Lower leg skin (tissue), 4 donors: ENCODE data around the gene SEMA6A. TPM values are rescaled to one million over a fixed set of nuclear protein-coding genes. Genes with fewer than 3 reads are reported as not detected.

Experiments used
- DNase-seq, 2 donors: peaks; one replicate each; pipeline ENCODE4 v3.0.0-alpha.2; 2019; ENCODE audit warnings: low spot score in 2 of 2
- H3K4me3 ChIP-seq: fragments of 200-600 bp; sonication (generic); 2 replicates; pipeline ENCODE4 v1.5.1; 2017; ENCODE audit warnings: mild to moderate bottlenecking, low read depth; ENCODE audit not compliant: poor library complexity, severe bottlenecking
- CTCF ChIP-seq, 3 donors: fragments of 450-650 bp; IDR thresholded peaks; one replicate each; pipeline ENCODE4 v1.5.1; 2016; ENCODE audit warnings: antibody characterized with exemption in 3 of 3, mild to moderate bottlenecking in 3 of 3, moderate library complexity in 2 of 3
- POLR2A ChIP-seq, 2 donors: fragments of 450-650 bp; IDR thresholded peaks; one replicate each; pipeline ENCODE4 v1.6.1; 2016 to 2017; ENCODE audit warnings: antibody characterized with exemption in 2 of 2, mild to moderate bottlenecking in 1 of 2, moderate library complexity in 1 of 2
- WGBS, 2 donors: methylation state at CpG; one replicate each; pipeline ENCODE4 v1.1.5; 2018; 5-methylcytosine and 5-hydroxymethylcytosine counted together
- intact Hi-C: fragments of 100-400 bp; cut with DNase I; formaldehyde crosslinking; loops from one replicate; pipeline ENCODE4 v1.15.0; 2023; ENCODE audit warnings: low total_unique reads
- total RNA-seq, 4 donors: library from RNA; depleted of rRNA; stranded (reverse); fragments of >200 nt; gene quantifications; one replicate each; pipeline ENCODE4 v1.1.0, GENCODE V29; 2016

Gene SEMA6A
- total RNA-seq, 4 donors from 2014 or later = 7.0 to 21.8 (median 10.1) TPM

- no peak overlapping the region for H3K4me3 ChIP-seq
- intact Hi-C loops = no loop called here
- WGBS, 2 donors = 44 to 48% methylated on average over 3 of the region's 3 CpGs
- TF ChIP-seq CTCF (IDR thresholded peaks at IDR 0.05) (no peak), POLR2A (IDR thresholded peaks at IDR 0.05) (no peak)
- no peak for DNase-seq
These were observed 31.1 kb downstream of the SEMA6A start for GRCh38 chr5:116543501-116543900.

DNA sequence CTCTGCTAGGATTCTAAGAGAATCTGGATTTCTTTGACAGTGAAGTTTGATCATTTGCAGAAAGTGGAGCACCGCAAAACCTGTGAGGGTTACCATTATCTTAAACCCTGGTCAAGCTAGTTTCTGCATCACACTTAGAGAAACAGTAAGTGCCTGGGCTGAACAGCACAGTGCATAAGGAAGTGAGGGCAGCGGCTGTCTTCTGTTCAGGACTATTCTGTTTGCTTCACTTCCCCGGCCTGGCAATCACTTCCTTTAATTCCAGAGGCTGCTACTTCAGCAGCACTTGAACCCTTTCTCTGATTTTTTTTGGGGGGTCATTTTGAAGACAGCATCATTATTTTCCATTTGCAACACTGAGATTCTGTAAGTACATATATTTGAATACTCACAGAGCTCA, 32.0 kb downstream of the SEMA6A start:
- 77 to 78% methylated on average over 3 of the region's 3 CpGs for WGBS, 2 donors
- no peak overlapping the region for H3K4me3 ChIP-seq
- intact Hi-C loops = no loop called here
- no peak for DNase-seq
- TF ChIP-seq POLR2A (IDR thresholded peaks at IDR 0.05) = no peak
- no peak for TF ChIP-seq CTCF (IDR thresholded peaks at IDR 0.05)

GRCh38 chr5:116539222-116539621, 35.4 kb downstream of the SEMA6A start:
- intact Hi-C loops = no loop called here
- 77 to 87% methylated on average over 3 of the region's 3 CpGs for WGBS, 2 donors
- no peak overlapping the region for H3K4me3 ChIP-seq
- DNase-seq = no peak
- TF ChIP-seq POLR2A (IDR thresholded peaks at IDR 0.05) = no peak
- no peak for TF ChIP-seq CTCF (IDR thresholded peaks at IDR 0.05)

DNA sequence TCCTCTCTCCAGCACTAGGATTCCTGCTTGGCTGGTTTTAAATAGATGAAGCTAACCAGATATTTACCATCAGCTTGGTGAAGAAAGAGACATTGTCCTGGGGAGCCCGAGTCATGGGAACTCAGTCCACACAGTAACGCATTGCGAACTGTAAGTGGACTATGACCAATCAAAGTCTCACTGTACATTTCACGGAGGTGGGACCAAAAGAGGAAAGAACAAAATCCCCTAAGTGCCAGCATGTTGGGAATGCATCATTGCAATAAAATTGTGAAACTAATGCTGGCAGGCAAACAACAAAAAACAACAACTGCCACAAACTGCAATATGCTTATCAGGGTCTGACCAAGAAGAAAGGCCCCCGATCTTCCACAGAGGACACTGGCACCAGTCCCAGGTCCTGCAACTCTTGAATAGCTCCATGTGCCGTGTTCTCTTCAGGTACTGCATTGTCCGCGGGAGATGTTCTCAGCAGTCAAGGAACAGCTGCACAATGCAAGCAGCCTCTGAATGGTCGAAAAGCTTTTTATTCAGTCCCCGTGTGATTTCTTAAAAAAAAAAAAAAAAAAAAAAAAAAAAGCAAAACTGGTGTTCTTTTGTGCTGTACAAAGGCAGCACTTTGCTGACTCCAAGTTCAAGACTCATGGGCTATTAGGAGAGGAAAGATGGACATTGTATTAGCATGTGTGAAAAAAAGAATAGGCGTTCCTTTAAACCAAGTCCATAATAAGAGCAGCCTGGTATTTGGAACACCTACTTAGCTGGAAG, 38.1 kb downstream of the SEMA6A start:
- no peak for TF ChIP-seq POLR2A (IDR thresholded peaks at IDR 0.05)
- no peak for TF ChIP-seq CTCF (IDR thresholded peaks at IDR 0.05)
- 60 to 78% methylated on average over 11 of the region's 11 CpGs for WGBS, 2 donors
- no peak overlapping the region for H3K4me3 ChIP-seq
- intact Hi-C loops = no loop called here
- no peak for DNase-seq

GRCh38 chr5:116534964-116535651, 39.5 kb downstream of the SEMA6A start:
- no peak overlapping the region for H3K4me3 ChIP-seq
- no peak for TF ChIP-seq CTCF (IDR thresholded peaks at IDR 0.05)
- no peak for TF ChIP-seq POLR2A (IDR thresholded peaks at IDR 0.05)
- intact Hi-C loops = no loop called here
- WGBS, 2 donors = 83 to 85% methylated on average over 2 of the region's 2 CpGs
- DNase-seq = no peak
